ENCODE measurements around the gene SPATS2L. TPM values are rescaled to one million over a fixed set of nuclear protein-coding genes. Genes with fewer than 3 reads are reported as not detected.
A peak's percentile ranks its signal among the peaks of the same experiment; 100 is the strongest.

Gene SPATS2L
- total RNA-seq, 1 experiment from 2014 or later = 112 TPM

DNA sequence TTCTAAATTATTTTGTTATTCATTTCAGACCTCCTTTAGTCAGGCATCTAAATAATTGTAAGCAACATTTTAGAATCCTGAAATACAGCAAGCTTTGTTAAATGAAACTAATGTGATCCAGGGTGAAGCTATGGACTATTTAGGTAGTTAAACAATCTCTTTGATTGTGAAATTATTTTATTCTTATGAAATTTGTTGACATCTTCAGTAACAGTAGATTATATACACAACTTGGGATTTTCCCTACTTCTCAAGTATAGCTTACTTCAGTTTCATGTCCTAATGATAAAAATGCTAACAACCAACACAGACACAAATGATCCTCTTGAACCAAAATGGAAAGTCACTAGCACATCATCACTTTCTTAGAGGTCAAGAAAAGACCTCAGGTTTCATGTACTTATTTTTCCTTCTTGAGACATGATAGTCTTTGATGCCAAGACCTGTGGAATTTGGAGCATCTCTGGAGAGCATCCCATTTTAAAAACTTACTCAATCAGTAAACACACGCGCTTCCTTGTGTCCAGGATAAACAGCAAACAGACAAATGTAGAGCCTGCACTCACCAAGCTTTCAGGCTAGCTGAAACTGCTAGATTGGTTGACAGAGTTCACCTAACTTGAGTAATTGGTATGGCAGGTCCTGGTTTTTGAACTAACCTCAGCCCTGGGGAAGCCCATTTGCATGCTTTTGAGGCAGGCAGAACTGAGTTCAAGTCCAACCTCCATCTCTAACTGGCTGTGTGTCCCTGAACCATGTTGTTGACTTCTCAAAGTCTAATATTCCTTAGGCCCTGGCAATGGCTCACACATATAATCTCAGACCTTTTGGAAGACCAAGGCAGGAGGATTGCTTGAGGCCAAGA lies 155.6 kb downstream of the SPATS2L start:
- no peaks in the 10 kb centered on the region for H3K9me3 Mint-ChIP-seq

DNA sequence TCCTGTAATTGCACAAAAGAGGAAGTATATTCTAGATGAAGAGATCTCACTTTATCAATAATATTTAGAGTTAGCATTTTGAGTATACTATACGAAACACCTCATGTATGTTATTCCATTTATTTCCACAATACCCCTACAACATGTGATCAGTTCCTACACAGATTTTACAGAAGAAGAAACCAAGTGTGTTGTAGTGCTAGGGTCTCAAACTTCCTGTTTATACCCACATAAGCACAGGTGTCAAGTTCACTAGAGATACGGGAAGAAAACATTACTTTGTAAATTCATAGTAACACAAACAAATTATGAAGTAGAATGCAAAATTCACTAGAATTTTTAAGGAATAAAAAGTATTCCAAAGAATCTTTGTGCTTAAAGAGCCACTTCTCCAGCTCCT lies 157.0 kb downstream of the SPATS2L start:
- no peak for DNase-seq (ENCODE audit: low spot score)
- H3K4me1 Mint-ChIP-seq = no peaks in the 10 kb centered on the region; the same call in 1 of the 2 replicates
- POLR2A ChIA-PET = no interaction called here
- no peak overlapping the region for H3K27ac Mint-ChIP-seq
- TF ChIP-seq SP1 (CRISPR knock-in tag; conservative IDR thresholded peaks at IDR 0.05) = no peak
- TF ChIP-seq JAZF1 (CRISPR knock-in tag; IDR thresholded peaks at IDR 0.05) = no peak
- no peak for TF ChIP-seq MXD4 (CRISPR knock-in tag; IDR thresholded peaks at IDR 0.05; ENCODE audit: borderline replicate concordance)
- TF ChIP-seq NR2C2 (CRISPR knock-in tag; IDR thresholded peaks at IDR 0.05) = no peak
- no peak for TF ChIP-seq NFE2L1 (CRISPR knock-in tag; IDR thresholded peaks at IDR 0.05)
- TF ChIP-seq, protein P1, sequence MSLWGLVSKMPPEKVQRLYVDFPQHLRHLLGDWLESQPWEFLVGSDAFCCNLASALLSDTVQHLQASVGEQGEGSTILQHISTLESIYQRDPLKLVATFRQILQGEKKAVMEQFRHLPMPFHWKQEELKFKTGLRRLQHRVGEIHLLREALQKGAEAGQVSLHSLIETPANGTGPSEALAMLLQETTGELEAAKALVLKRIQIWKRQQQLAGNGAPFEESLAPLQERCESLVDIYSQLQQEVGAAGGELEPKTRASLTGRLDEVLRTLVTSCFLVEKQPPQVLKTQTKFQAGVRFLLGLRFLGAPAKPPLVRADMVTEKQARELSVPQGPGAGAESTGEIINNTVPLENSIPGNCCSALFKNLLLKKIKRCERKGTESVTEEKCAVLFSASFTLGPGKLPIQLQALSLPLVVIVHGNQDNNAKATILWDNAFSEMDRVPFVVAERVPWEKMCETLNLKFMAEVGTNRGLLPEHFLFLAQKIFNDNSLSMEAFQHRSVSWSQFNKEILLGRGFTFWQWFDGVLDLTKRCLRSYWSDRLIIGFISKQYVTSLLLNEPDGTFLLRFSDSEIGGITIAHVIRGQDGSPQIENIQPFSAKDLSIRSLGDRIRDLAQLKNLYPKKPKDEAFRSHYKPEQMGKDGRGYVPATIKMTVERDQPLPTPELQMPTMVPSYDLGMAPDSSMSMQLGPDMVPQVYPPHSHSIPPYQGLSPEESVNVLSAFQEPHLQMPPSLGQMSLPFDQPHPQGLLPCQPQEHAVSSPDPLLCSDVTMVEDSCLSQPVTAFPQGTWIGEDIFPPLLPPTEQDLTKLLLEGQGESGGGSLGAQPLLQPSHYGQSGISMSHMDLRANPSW (CRISPR knock-in tag; conservative IDR thresholded peaks at IDR 0.05; ENCODE audit: low read depth) = no peak
- TF ChIP-seq FOXK1 (CRISPR knock-in tag; IDR thresholded peaks at IDR 0.05) = no peak
- TF ChIP-seq FOXJ3 (CRISPR knock-in tag; IDR thresholded peaks at IDR 0.05; ENCODE audit: borderline replicate concordance) = no peak
- no peak for TF ChIP-seq RORB (CRISPR knock-in tag; IDR thresholded peaks at IDR 0.05)
- TF ChIP-seq, protein P2, sequence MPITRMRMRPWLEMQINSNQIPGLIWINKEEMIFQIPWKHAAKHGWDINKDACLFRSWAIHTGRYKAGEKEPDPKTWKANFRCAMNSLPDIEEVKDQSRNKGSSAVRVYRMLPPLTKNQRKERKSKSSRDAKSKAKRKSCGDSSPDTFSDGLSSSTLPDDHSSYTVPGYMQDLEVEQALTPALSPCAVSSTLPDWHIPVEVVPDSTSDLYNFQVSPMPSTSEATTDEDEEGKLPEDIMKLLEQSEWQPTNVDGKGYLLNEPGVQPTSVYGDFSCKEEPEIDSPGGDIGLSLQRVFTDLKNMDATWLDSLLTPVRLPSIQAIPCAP (CRISPR knock-in tag; IDR thresholded peaks at IDR 0.05) = no peak
- no peak for TF ChIP-seq GTF2I (CRISPR knock-in tag; conservative IDR thresholded peaks at IDR 0.05)
- TF ChIP-seq GABPB1 (CRISPR knock-in tag; IDR thresholded peaks at IDR 0.05) = no peak
- H3K27me3 Mint-ChIP-seq (ENCODE audit: low read depth) = no peaks in the 10 kb centered on the region
- H3K4me3 Mint-ChIP-seq = no peak overlapping the region
- CTCF ChIA-PET = no interaction called here
- ATAC-seq = no peak
- H3K36me3 Mint-ChIP-seq = peaks cover 74% of the 10 kb centered on the region
- H3K9me3 Mint-ChIP-seq = no peaks in the 10 kb centered on the region

More for the DNA sequence above, 155.6 kb downstream of the SPATS2L start:
- ChIA-PET POLR2A (no interaction called here), CTCF (interaction anchor here (0.5 kb wide), 1 partner anchor 282 kb away, joined by 3 read pairs; no protein-coding TSS in a partner anchor)
- ATAC-seq (no peak), DNase-seq (ENCODE audit: low spot score) (no peak)
- Mint-ChIP-seq H3K36me3 (peaks cover 68% of the 10 kb centered on the region), H3K4me1 (no peaks in the 10 kb centered on the region; the same call in 1 of the 2 replicates), H3K4me3 (no peak overlapping the region), H3K27ac (peak overlapping the region; percentile 17; the same call in 1 of the 2 replicates), H3K27me3 (ENCODE audit: low read depth) (no peaks in the 10 kb centered on the region)
- TF ChIP-seq JAZF1 (CRISPR knock-in tag; IDR thresholded peaks at IDR 0.05) = no peak
- peak; percentile 46; the same call in 1 of the 2 replicates for TF ChIP-seq ZNF121 (CRISPR knock-in tag; IDR thresholded peaks at IDR 0.05)

DNA sequence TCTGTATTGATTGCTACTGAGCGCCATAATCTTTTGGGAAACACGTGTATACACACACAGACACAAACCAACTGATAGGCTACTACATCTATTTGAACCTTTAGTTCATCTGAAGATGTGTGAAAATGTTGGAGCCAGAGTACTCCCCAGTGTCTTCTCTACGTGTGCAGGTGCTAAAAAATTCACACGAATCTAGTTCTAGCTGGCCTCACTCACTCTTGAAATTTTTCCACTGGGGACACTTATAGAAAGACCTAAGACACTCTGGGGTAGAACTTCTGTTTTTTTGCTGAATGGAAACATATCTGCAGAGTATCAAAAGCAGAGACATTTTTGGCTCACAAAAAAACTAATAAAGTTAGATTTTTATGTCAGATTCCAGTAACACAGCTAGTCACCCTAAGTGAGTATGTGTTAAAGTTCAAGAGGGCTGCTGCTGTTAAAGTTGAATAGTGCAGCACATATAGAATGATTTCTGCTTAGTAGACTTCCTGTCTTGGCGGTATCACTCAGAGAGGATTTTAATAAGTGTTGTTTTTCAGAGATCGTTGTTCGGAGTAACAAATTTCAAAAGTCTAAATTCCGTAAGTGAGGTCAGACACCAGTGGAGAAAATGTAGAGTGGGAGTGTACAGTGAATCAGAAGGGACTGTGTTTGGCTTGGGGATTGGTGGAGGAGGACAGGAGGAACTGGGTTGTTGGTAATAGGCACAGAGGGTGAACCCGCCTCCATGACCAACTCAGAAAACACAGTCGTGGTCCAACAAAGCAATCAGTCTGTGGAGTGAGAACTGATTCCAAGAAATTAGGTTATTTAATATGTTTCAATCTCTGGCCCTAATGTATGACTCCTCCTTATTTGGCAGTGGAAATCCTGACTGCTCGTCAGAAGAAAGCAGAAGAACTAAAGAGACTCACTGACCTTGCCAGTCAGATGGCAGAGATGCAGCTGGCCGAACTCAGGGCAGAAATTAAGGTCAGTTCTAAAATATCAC lies 160.2 kb downstream of the SPATS2L start:
- H3K36me3 Mint-ChIP-seq = peaks cover 87% of the 10 kb centered on the region
- H3K27ac Mint-ChIP-seq = peak overlapping the region; percentile 78; the same call in 1 of the 2 replicates
- H3K9me3 Mint-ChIP-seq = no peaks in the 10 kb centered on the region
- ChIA-PET POLR2A (no interaction called here), CTCF (no interaction called here)
- H3K27me3 Mint-ChIP-seq (ENCODE audit: low read depth) = no peaks in the 10 kb centered on the region
- peaks cover 18% of the 10 kb centered on the region for H3K4me1 Mint-ChIP-seq
- DNase-seq (ENCODE audit: low spot score) (no peak), ATAC-seq (no peak)
- no peak overlapping the region for H3K4me3 Mint-ChIP-seq
- TF ChIP-seq, protein P3, sequence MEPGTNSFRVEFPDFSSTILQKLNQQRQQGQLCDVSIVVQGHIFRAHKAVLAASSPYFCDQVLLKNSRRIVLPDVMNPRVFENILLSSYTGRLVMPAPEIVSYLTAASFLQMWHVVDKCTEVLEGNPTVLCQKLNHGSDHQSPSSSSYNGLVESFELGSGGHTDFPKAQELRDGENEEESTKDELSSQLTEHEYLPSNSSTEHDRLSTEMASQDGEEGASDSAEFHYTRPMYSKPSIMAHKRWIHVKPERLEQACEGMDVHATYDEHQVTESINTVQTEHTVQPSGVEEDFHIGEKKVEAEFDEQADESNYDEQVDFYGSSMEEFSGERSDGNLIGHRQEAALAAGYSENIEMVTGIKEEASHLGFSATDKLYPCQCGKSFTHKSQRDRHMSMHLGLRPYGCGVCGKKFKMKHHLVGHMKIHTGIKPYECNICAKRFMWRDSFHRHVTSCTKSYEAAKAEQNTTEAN (CRISPR knock-in tag; IDR thresholded peaks at IDR 0.05) = no peak
- TF ChIP-seq ZNF671 (CRISPR knock-in tag; IDR thresholded peaks at IDR 0.05) = no peak
- no peak for TF ChIP-seq SMAD3 (CRISPR knock-in tag; IDR thresholded peaks at IDR 0.05; ENCODE audit: borderline replicate concordance)
- TF ChIP-seq ZNF317 (CRISPR knock-in tag; IDR thresholded peaks at IDR 0.05; ENCODE audit: borderline replicate concordance, low read depth) = no peak
- TF ChIP-seq, protein P4, sequence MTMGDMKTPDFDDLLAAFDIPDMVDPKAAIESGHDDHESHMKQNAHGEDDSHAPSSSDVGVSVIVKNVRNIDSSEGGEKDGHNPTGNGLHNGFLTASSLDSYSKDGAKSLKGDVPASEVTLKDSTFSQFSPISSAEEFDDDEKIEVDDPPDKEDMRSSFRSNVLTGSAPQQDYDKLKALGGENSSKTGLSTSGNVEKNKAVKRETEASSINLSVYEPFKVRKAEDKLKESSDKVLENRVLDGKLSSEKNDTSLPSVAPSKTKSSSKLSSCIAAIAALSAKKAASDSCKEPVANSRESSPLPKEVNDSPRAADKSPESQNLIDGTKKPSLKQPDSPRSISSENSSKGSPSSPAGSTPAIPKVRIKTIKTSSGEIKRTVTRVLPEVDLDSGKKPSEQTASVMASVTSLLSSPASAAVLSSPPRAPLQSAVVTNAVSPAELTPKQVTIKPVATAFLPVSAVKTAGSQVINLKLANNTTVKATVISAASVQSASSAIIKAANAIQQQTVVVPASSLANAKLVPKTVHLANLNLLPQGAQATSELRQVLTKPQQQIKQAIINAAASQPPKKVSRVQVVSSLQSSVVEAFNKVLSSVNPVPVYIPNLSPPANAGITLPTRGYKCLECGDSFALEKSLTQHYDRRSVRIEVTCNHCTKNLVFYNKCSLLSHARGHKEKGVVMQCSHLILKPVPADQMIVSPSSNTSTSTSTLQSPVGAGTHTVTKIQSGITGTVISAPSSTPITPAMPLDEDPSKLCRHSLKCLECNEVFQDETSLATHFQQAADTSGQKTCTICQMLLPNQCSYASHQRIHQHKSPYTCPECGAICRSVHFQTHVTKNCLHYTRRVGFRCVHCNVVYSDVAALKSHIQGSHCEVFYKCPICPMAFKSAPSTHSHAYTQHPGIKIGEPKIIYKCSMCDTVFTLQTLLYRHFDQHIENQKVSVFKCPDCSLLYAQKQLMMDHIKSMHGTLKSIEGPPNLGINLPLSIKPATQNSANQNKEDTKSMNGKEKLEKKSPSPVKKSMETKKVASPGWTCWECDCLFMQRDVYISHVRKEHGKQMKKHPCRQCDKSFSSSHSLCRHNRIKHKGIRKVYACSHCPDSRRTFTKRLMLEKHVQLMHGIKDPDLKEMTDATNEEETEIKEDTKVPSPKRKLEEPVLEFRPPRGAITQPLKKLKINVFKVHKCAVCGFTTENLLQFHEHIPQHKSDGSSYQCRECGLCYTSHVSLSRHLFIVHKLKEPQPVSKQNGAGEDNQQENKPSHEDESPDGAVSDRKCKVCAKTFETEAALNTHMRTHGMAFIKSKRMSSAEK (CRISPR knock-in tag; IDR thresholded peaks at IDR 0.05; ENCODE audit: borderline replicate concordance) = no peak
